Measurements from ENCODE around the gene MYO18B. TPM values are rescaled to one million over a fixed set of nuclear protein-coding genes. Genes with fewer than 3 reads are reported as not detected.

MYO18B gene
- total and polyA plus RNA-seq, 2 donors (not counting 1 experiment from before 2014, with no cell fraction given): 0.15 TPM; not detected in 1

DNA sequence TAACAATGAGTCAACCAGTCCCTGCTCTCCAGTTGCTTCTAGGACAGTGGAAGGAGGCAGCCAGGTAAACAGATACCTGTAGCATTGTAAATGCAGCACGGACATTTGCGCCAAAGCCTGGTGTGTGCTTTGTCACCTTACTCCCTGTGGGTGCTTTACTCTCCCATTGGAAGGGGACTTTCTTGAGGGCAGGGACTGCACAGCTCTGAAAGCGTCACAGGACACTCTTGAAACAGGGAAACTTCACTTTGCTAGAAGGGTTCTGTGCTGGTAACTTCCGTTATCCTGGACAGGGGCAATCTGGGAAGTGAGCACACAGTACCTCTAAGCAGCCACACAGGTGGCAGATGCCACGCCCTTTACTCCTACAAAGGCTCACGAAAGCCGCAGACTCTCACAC is 99.8 kb downstream of the MYO18B start:
- Histone ChIP-seq H3K9me3 (ENCODE audit: control extremely low read depth in 1 of 3, control insufficient read depth in 2 of 3, insufficient read depth in 1 of 3, low read length in 2 of 3) (no peaks in the 10 kb centered on the region), H3K4me1 (ENCODE audit: control insufficient read depth in 2 of 2, insufficient read depth in 2 of 2, low read length in 2 of 2) (no peaks in the 10 kb centered on the region), H2AFZ (ENCODE audit: insufficient read depth, low read depth, low read length, poor library complexity, severe bottlenecking) (no peak overlapping the region), H3K4me2 (replicated peaks; ENCODE audit: low read depth, low read length, poor library complexity, severe bottlenecking) (no peak overlapping the region), H3K27ac (ENCODE audit: low read length in 2 of 2) (no peak overlapping the region), H3K9ac (ENCODE audit: low read length) (no peak overlapping the region), H4K20me1 (ENCODE audit: control insufficient read depth, insufficient read depth, low read length, poor library complexity, severe bottlenecking) (no peaks in the 10 kb centered on the region), H3K4me3 (ENCODE audit: control extremely low read depth in 1 of 5, extremely low read depth in 1 of 5, insufficient read depth in 1 of 5, low read depth in 2 of 5, low read length in 4 of 5) (no peak overlapping the region), H3K36me3 (replicated peaks in 1 of 2; ENCODE audit: control extremely low read depth in 1 of 2, control insufficient read depth in 1 of 2, extremely low read depth in 1 of 2, insufficient read depth in 2 of 2, low read length in 1 of 2) (no peaks in the 10 kb centered on the region), H3K27me3 (replicated peaks in 1 of 4; ENCODE audit: control extremely low read depth in 1 of 4, control insufficient read depth in 3 of 4, insufficient read depth in 4 of 4, low read length in 3 of 4) (no peaks in the 10 kb centered on the region), H3K79me2 (ENCODE audit: control insufficient read depth, insufficient read depth, low read length) (no peaks in the 10 kb centered on the region)
- H3K4me3 Mint-ChIP-seq: no peak overlapping the region
- intact Hi-C loops (cut with micrococcal nuclease): no loop called here
- POLR2A ChIA-PET: no interaction called here
- no peaks in the 10 kb centered on the region for H3K4me1 Mint-ChIP-seq
- TF ChIP-seq CTCF (IDR thresholded peaks at IDR 0.05) (no peak), EZH2 (IDR thresholded peaks at IDR 0.05; ENCODE audit: borderline replicate concordance, insufficient read depth, low read depth, low read length, poor library complexity, severe bottlenecking) (no peak)
- DNase-seq (no peak), ATAC-seq (ENCODE audit: low read depth) (no peak)
- H3K27me3 Mint-ChIP-seq: peaks cover 12% of the 10 kb centered on the region
- CTCF ChIA-PET: no interaction called here
- H3K27ac Mint-ChIP-seq: no peak overlapping the region
- H3K9me3 Mint-ChIP-seq (ENCODE audit: insufficient read depth): no peaks in the 10 kb centered on the region
- 84% methylated on average over 6 of the region's 7 CpGs for WGBS (ENCODE audit: insufficient coverage)

DNA sequence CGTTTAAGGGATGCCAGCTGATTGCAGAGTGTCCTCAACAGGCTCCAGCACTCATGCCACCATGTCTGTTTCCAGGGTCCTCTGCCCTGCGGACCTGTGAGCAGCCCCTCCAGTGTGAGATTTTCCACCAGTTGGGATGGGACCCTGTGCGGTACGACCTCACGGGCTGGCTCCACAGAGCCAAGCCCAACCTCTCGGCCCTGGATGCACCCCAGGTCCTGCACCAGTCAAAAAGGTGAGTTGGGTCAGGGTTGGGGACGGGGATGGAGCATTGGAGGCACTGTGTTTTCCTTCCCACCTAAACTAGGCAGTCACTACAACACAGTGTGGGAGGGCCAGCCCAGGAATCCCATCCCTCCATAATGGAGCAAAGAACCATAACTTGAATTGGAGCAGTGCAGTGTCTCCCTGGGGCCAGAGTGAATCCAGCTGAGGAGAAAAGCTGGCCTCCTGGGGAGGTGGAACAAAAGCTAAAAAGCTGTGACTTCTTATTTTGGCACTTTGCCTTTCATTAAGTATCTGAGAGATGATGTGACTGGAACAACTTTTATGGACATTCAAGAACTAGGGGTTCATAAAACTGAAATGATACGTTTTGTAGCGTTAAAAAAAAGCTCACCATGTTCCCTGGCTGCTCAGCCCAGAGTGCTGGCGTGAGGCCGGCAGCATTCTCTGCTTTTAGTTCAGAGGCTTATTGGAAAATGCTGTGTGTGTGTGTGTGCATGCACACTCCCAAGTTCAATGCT is 101.8 kb downstream of the MYO18B start:
- Histone ChIP-seq H3K79me2 (ENCODE audit: control insufficient read depth, insufficient read depth, low read length) (no peaks in the 10 kb centered on the region), H4K20me1 (ENCODE audit: control insufficient read depth, insufficient read depth, low read length, poor library complexity, severe bottlenecking) (no peaks in the 10 kb centered on the region), H3K4me2 (replicated peaks; ENCODE audit: low read depth, low read length, poor library complexity, severe bottlenecking) (no peak overlapping the region), H3K9me3 (ENCODE audit: control extremely low read depth in 1 of 3, control insufficient read depth in 2 of 3, insufficient read depth in 1 of 3, low read length in 2 of 3) (no peaks in the 10 kb centered on the region), H3K9ac (ENCODE audit: low read length) (no peak overlapping the region), H3K4me3 (ENCODE audit: control extremely low read depth in 1 of 5, extremely low read depth in 1 of 5, insufficient read depth in 1 of 5, low read depth in 2 of 5, low read length in 4 of 5) (no peak overlapping the region), H3K27me3 (replicated peaks in 1 of 4; ENCODE audit: control extremely low read depth in 1 of 4, control insufficient read depth in 3 of 4, insufficient read depth in 4 of 4, low read length in 3 of 4) (no peaks in the 10 kb centered on the region), H3K36me3 (replicated peaks in 1 of 2; ENCODE audit: control extremely low read depth in 1 of 2, control insufficient read depth in 1 of 2, extremely low read depth in 1 of 2, insufficient read depth in 2 of 2, low read length in 1 of 2) (no peaks in the 10 kb centered on the region), H3K4me1 (ENCODE audit: control insufficient read depth in 2 of 2, insufficient read depth in 2 of 2, low read length in 2 of 2) (no peaks in the 10 kb centered on the region), H3K27ac (ENCODE audit: low read length in 2 of 2) (no peak overlapping the region), H2AFZ (ENCODE audit: insufficient read depth, low read depth, low read length, poor library complexity, severe bottlenecking) (no peak overlapping the region)
- Mint-ChIP-seq H3K9me3 (ENCODE audit: insufficient read depth) (no peaks in the 10 kb centered on the region), H3K4me3 (no peak overlapping the region), H3K4me1 (no peaks in the 10 kb centered on the region), H3K27ac (no peak overlapping the region), H3K27me3 (peaks cover 11% of the 10 kb centered on the region)
- TF ChIP-seq EZH2 (IDR thresholded peaks at IDR 0.05; ENCODE audit: borderline replicate concordance, insufficient read depth, low read depth, low read length, poor library complexity, severe bottlenecking): no peak
- TF ChIP-seq CTCF (IDR thresholded peaks at IDR 0.05): no peak
- intact Hi-C loops (cut with micrococcal nuclease): no loop called here
- POLR2A ChIA-PET: no interaction called here
- ATAC-seq (ENCODE audit: low read depth) (no peak), DNase-seq (no peak)
- WGBS (ENCODE audit: insufficient coverage): 89% methylated on average over 11 of the region's 11 CpGs
- CTCF ChIA-PET: no interaction called here
